HEK293 (cell line): ENCODE results near the gene ZNF722.

Experiments
- CTCF ChIA-PET: fragments of 350-600 bp; formaldehyde crosslinking; extraction: SDS; loops from one replicate; lab custom pipeline; 2021; ENCODE audit warnings: antibody characterized with exemption; lab: Yijun Ruan, JAX
- POLR2A ChIA-PET: fragments of 300-600 bp; formaldehyde crosslinking; extraction: SDS; loops from one replicate; lab custom pipeline; 2020; ENCODE audit warnings: antibody characterized with exemption, inconsistent platforms; lab: Yijun Ruan, JAX
- H3K27ac ChIP-seq: fragments of 200-500 bp; sonication (Bioruptor generic); 2 replicates; pipeline ENCODE4 v1.5.1; 2014; ENCODE audit warnings: low read depth, low read length, control low read depth, inconsistent platforms; ENCODE audit errors: extremely low read depth
- H3K36me3 ChIP-seq, 2 experiments: fragments of 200-500 bp in 1 of 2; sonication (Bioruptor generic) in 1 of 2; 1 replicate in 1 of 2; 2 replicates in 1 of 2; pipeline ENCODE4 v1.5.1; 2014 to 2017; ENCODE audit warnings: inconsistent platforms in 2 of 2, low read length in 2 of 2; ENCODE audit not compliant: control insufficient read depth in 2 of 2, insufficient read depth in 1 of 2
- H3K4me1 ChIP-seq: fragments of 200-500 bp; sonication (Bioruptor generic); 2 replicates; pipeline ENCODE4 v1.5.1; 2014; ENCODE audit warnings: mild to moderate bottlenecking, low read length, inconsistent platforms; ENCODE audit not compliant: control insufficient read depth, insufficient read depth
- H3K4me3 ChIP-seq: 2 replicates; pipeline ENCODE4 v1.5.1; 2011; ENCODE audit warnings: low read depth, mild to moderate bottlenecking, control low read depth, low read length, moderate library complexity
- H3K9me3 ChIP-seq: fragments of 200-500 bp; sonication (Bioruptor generic); 2 replicates; pipeline ENCODE4 v1.5.1; 2014; ENCODE audit warnings: low read depth, low read length, inconsistent platforms; ENCODE audit not compliant: control insufficient read depth, insufficient read depth
- EGR2 ChIP-seq: fragments of 450-650 bp; formaldehyde crosslinking; IDR thresholded peaks from 2 replicates; pipeline ENCODE4 v1.5.1; 2016; ENCODE audit warnings: low read depth, missing biosample characterization, missing genetic modification characterization
- GLI4 ChIP-seq: fragments of 450-650 bp; formaldehyde crosslinking; IDR thresholded peaks from 2 replicates; pipeline ENCODE4 v1.5.1; 2016; ENCODE audit warnings: missing biosample characterization, missing genetic modification characterization
- IKZF3 ChIP-seq: fragments of 450-650 bp; IDR thresholded peaks from 2 replicates; pipeline ENCODE4 v1.5.0; 2018; ENCODE audit warnings: missing biosample characterization, mild to moderate bottlenecking, missing genetic modification characterization, moderate library complexity
- PBX3 ChIP-seq: sonication (generic); formaldehyde crosslinking; IDR thresholded peaks from 2 replicates; pipeline ENCODE4 v1.8.1; 2022; ENCODE audit warnings: mild to moderate bottlenecking, moderate library complexity, missing genetic modification reagents
- PRDM10 ChIP-seq: fragments of 450-650 bp; formaldehyde crosslinking; IDR thresholded peaks from 2 replicates; pipeline ENCODE4 v1.5.1; 2016; ENCODE audit warnings: missing biosample characterization, missing genetic modification characterization
- PRDM2 ChIP-seq: fragments of 450-650 bp; formaldehyde crosslinking; IDR thresholded peaks from 2 replicates; pipeline ENCODE4 v1.5.1; 2016; ENCODE audit warnings: missing biosample characterization, missing genetic modification characterization, borderline replicate concordance
- SETDB1 ChIP-seq: IDR thresholded peaks from one replicate; pipeline ENCODE4 v1.6.1; 2017; ENCODE audit warnings: mild to moderate bottlenecking, low read length, moderate library complexity, mixed read lengths; ENCODE audit not compliant: insufficient read length
- ZBTB17 ChIP-seq: fragments of 450-650 bp; formaldehyde crosslinking; IDR thresholded peaks from 2 replicates; pipeline ENCODE4 v1.5.1; 2016; ENCODE audit warnings: missing biosample characterization, missing genetic modification characterization
- ZNF155 ChIP-seq: fragments of 450-650 bp; formaldehyde crosslinking; IDR thresholded peaks from 2 replicates; pipeline ENCODE4 v1.5.1; 2016; ENCODE audit warnings: missing biosample characterization, missing genetic modification characterization
- ZNF175 ChIP-seq: fragments of 450-650 bp; formaldehyde crosslinking; IDR thresholded peaks from 2 replicates; pipeline ENCODE4 v1.5.1; 2016; ENCODE audit warnings: missing biosample characterization, missing genetic modification characterization
- ZNF48 ChIP-seq: fragments of 450-650 bp; formaldehyde crosslinking; IDR thresholded peaks from 2 replicates; pipeline ENCODE4 v1.5.1; 2016; ENCODE audit warnings: missing biosample characterization, missing genetic modification characterization
- ZNF549 ChIP-seq: fragments of 450-650 bp; IDR thresholded peaks from 2 replicates; pipeline ENCODE4 v1.5.1; 2018; ENCODE audit warnings: missing biosample characterization, missing genetic modification characterization, mild to moderate bottlenecking, inconsistent platforms, moderate library complexity
- ZNF777 ChIP-seq: fragments of 450-650 bp; formaldehyde crosslinking; IDR thresholded peaks from 2 replicates; pipeline ENCODE4 v1.5.1; 2017; ENCODE audit warnings: missing biosample characterization, missing genetic modification characterization, borderline replicate concordance
- ZNF792 ChIP-seq: fragments of 450-650 bp; formaldehyde crosslinking; IDR thresholded peaks from 2 replicates; pipeline ENCODE4 v1.5.1; 2016; ENCODE audit warnings: missing biosample characterization, missing genetic modification characterization

The ZNF722 gene

GRCh38 chr7:63998549-63998948 is at the start of gene ZNF722:
Gene ZNF722 (plus strand): TSS chr7:63998849. CDS start chr7:63998962, 113 bp downstream.
- TF ChIP-seq ZNF175 (tag by site-specific recombination) (no peak), PBX3 (CRISPR knock-in tag) (no peak), GLI4 (tag by site-specific recombination) (no peak), ZNF155 (tag by site-specific recombination) (no peak), ZNF48 (no peak), ZBTB17 (tag by site-specific recombination) (no peak), IKZF3 (tag by site-specific recombination) (no peak), PRDM10 (tag by site-specific recombination) (no peak)
- ChIA-PET CTCF (no interaction called here), POLR2A (no interaction called here)
- no peaks in the 10 kb centered on the region for H3K9me3 ChIP-seq
- no peak within 1 kb of the TSS for H3K4me3 ChIP-seq
- H3K4me1 ChIP-seq, result no peaks in the 10 kb centered on the region
- H3K36me3 ChIP-seq, result no peaks in the 10 kb centered on the region
- H3K27ac ChIP-seq, result no peak within 1 kb of the TSS

GRCh38 chr7:63953181-63953580 is 45.5 kb upstream of the ZNF722 start:
- POLR2A ChIA-PET, result no interaction called here
- H3K36me3 ChIP-seq, result no peaks in the 10 kb centered on the region
- CTCF ChIA-PET, result no interaction called here
- no peak overlapping the region for H3K4me3 ChIP-seq
- no peaks in the 10 kb centered on the region for H3K4me1 ChIP-seq
- no peaks in the 10 kb centered on the region for H3K9me3 ChIP-seq
- TF ChIP-seq PRDM2, result no peak
- no peak overlapping the region for H3K27ac ChIP-seq

GRCh38 chr7:63968629-63969028 is 30.0 kb upstream of the ZNF722 start:
- Histone ChIP-seq H3K4me1 (no peaks in the 10 kb centered on the region), H3K4me3 (no peak overlapping the region), H3K36me3 (no peaks in the 10 kb centered on the region)
- TF ChIP-seq ZNF792 (tag by site-specific recombination) (no peak), SETDB1 (no peak), EGR2 (tag by site-specific recombination) (no peak), ZNF777 (no peak), ZNF549 (tag by site-specific recombination) (no peak)
- TF ChIP-seq, all 188 proteins: peak for 0
- POLR2A ChIA-PET, result no interaction called here
- CTCF ChIA-PET, result interaction anchor here (0.6 kb wide), 1 partner anchor 201 kb away, joined by 5 read pairs; no protein-coding TSS in a partner anchor
- no peak overlapping the region for H3K27ac ChIP-seq
- H3K9me3 ChIP-seq, result no peaks in the 10 kb centered on the region
